Stomach (tissue), 4 donors: ENCODE data around the gene LRRC3.

Source experiments
- CTCF ChIP-seq, 7 experiments: fragments of 450-650 bp in 4 of 7; fragments of 200-600 bp in 3 of 7; sonication (generic) in 3 of 7; IDR thresholded peaks; one replicate each; pipeline ENCODE4 v1.5.1; 2016 to 2019; ENCODE audit warnings: antibody characterized with exemption in 7 of 7, control low read depth in 2 of 7, mild to moderate bottlenecking in 1 of 7
- POLR2A ChIP-seq, 4 donors: fragments of 450-650 bp; IDR thresholded peaks; one replicate each; pipeline ENCODE4 v1.6.1; 2016; ENCODE audit warnings: antibody characterized with exemption in 4 of 4, control low read depth in 2 of 4, mild to moderate bottlenecking in 1 of 4, moderate library complexity in 1 of 4
- POLR2AphosphoS5 ChIP-seq, 3 donors: sonication (generic); formaldehyde crosslinking; IDR thresholded peaks; one replicate each; pipeline ENCODE4 v1.6.1; 2016; ENCODE audit warnings: antibody characterized with exemption in 3 of 3

- TF ChIP-seq CTCF (IDR thresholded peaks at IDR 0.05) (no peak), POLR2A (IDR thresholded peaks at IDR 0.05) (no peak), POLR2AphosphoS5 (IDR thresholded peaks at IDR 0.05) (no peak)
Observed at GRCh38 chr21:44506279-44507255, 51.3 kb downstream of the LRRC3 start.
